Suprapubic skin (tissue), 3 donors: ENCODE results near the gene CDC14A.
"Not testable (repeated sequence)": the region's sequence is repeated elsewhere in the genome, so short reads cannot be mapped to it uniquely, and the experiment has no call there.

Experiments used
- CTCF ChIP-seq, 2 donors: fragments of 200-600 bp in 1 of 2; fragments of 450-650 bp in 1 of 2; sonication (generic) in 1 of 2; IDR thresholded peaks; one replicate each; pipeline ENCODE4 v1.5.1; 2016 to 2019; ENCODE audit warnings: antibody characterized with exemption in 2 of 2, mild to moderate bottlenecking in 1 of 2, moderate library complexity in 1 of 2
- POLR2A ChIP-seq, 2 donors: fragments of 450-650 bp; IDR thresholded peaks; one replicate each; pipeline ENCODE4 v1.6.1; 2017; ENCODE audit warnings: antibody characterized with exemption in 2 of 2, mild to moderate bottlenecking in 2 of 2, moderate library complexity in 2 of 2

GRCh38 chr1:100405902-100406301 is 53.6 kb downstream of the CDC14A start:
- TF ChIP-seq POLR2A, CTCF (IDR thresholded peaks at IDR 0.05): not testable (repeated sequence)
